ENCODE measurements around the gene ASB2.

ASB2 gene

GRCh38 chr14:93957751-93958566, 18.4 kb downstream of the ASB2 start:
- H3K27me3 ChIP-seq (ENCODE audit: low read depth, low read length) = no peaks in the 10 kb centered on the region; the same call in 1 of the 2 replicates
- no peak overlapping the region for H2AFZ ChIP-seq (ENCODE audit: low read depth, low read length)
- H3K9me3 ChIP-seq (ENCODE audit: insufficient read depth, low read length) = no peaks in the 10 kb centered on the region
- H3K4me3 ChIP-seq (ENCODE audit: low read length) = no peak overlapping the region; the same call in 1 of the 2 replicates
- H3K4me2 ChIP-seq (ENCODE audit: low read length) = peak overlapping the region; percentile 82
- H3K4me1 ChIP-seq (ENCODE audit: low read length) = peaks cover 99% of the 10 kb centered on the region
- no peaks in the 10 kb centered on the region for H4K20me1 ChIP-seq (ENCODE audit: insufficient read depth, low read length)
- no peaks in the 10 kb centered on the region for H3K36me3 ChIP-seq (replicated peaks; ENCODE audit: low read depth, low read length)
- TF ChIP-seq, protein P1, sequence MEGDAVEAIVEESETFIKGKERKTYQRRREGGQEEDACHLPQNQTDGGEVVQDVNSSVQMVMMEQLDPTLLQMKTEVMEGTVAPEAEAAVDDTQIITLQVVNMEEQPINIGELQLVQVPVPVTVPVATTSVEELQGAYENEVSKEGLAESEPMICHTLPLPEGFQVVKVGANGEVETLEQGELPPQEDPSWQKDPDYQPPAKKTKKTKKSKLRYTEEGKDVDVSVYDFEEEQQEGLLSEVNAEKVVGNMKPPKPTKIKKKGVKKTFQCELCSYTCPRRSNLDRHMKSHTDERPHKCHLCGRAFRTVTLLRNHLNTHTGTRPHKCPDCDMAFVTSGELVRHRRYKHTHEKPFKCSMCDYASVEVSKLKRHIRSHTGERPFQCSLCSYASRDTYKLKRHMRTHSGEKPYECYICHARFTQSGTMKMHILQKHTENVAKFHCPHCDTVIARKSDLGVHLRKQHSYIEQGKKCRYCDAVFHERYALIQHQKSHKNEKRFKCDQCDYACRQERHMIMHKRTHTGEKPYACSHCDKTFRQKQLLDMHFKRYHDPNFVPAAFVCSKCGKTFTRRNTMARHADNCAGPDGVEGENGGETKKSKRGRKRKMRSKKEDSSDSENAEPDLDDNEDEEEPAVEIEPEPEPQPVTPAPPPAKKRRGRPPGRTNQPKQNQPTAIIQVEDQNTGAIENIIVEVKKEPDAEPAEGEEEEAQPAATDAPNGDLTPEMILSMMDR (IDR thresholded peaks at IDR 0.05; ENCODE audit: low read depth, low read length) = no peak
- peak overlapping the region; percentile 90 for H3K27ac ChIP-seq (ENCODE audit: low read length)
- peak overlapping the region; percentile 75 for H3K9ac ChIP-seq (ENCODE audit: low read length)
- H3K79me2 ChIP-seq (ENCODE audit: low read length) = no peaks in the 10 kb centered on the region

DNA sequence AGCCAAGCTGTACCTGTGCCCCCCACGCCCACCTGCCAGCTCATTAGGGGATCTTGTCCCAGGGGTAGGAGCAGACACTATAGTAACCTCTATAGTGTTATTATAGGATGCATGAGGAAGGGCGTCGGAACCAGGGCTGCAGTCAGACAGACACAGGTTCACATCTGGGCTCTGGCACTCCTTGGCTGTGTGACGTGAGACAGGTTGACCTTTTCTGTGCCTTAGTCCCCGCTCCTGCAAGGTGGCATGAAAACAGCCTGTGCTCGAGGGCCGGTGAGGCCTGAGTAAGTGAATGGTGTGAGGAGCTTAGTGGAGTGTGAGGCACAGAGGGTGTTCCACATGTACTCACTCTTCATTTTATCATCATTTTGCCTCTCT, 19.0 kb downstream of the ASB2 start:
- no peaks in the 10 kb centered on the region for H3K9me3 ChIP-seq (ENCODE audit: insufficient read depth, low read length)
- TF ChIP-seq, protein P1 (IDR thresholded peaks at IDR 0.05; ENCODE audit: low read depth, low read length) = no peak
- no peak for TF ChIP-seq EZH2phosphoT487 (IDR thresholded peaks at IDR 0.05; ENCODE audit: low read depth)
- peak overlapping the region; percentile 20; the same call in 1 of the 2 replicates for H3K27ac ChIP-seq (ENCODE audit: low read length)
- no peaks in the 10 kb centered on the region for H3K36me3 ChIP-seq (replicated peaks; ENCODE audit: low read depth, low read length)
- no peak overlapping the region for H2AFZ ChIP-seq (ENCODE audit: low read depth, low read length)
- H3K79me2 ChIP-seq (ENCODE audit: low read length) = no peaks in the 10 kb centered on the region
- peak overlapping the region; percentile 70; the same call in 1 of the 2 replicates for H3K9ac ChIP-seq (ENCODE audit: low read length)
- no peak overlapping the region for H3K4me3 ChIP-seq (ENCODE audit: low read length)
- H3K27me3 ChIP-seq (ENCODE audit: low read depth, low read length) = no peaks in the 10 kb centered on the region; the same call in 1 of the 2 replicates
- H3K4me1 ChIP-seq (ENCODE audit: low read length) = peaks cover 94% of the 10 kb centered on the region
- H3K4me2 ChIP-seq (ENCODE audit: low read length) = peak overlapping the region; percentile 81
- H4K20me1 ChIP-seq (ENCODE audit: insufficient read depth, low read length) = no peaks in the 10 kb centered on the region

DNA sequence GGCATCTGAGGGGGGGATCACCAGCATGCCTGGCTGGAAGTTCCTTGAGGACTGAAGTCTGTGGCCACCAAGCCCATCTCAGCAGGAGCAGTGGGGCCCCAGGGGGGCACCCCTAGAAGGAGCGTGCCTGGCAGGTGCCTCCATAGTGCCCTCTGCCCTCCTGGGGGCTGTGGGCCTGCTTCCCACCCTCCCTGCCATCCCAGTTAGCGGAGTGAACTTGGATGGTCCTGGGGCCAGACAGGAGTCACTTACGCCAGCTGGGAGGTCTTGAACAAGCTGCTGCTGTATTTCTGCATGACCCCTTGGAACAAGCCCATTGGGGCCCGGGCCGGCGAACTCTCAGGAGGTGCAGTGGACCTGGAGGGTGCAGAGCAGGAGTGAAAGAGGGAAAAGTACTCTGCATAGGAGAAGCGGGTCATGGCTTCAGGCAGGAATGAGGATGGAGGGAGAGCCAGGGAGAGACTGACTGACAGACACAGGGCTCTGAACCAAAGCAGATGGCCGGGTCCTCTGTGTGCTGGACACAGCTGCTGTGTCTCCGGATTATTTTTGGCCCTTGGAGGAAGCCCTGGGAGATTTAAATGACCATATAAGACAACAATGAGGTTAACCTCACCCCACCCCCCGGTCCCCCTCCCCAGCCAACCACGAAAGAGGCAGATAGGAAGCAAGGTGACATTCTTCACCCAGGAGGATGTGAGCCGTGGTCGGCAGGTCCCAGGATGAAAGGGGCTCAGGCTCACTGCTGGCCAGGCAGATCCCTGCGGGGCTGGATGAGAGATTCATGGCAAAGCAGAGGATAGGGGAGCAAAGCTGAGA, 19.6 kb downstream of the ASB2 start:
- Histone ChIP-seq H3K27me3 (ENCODE audit: low read depth, low read length) (no peaks in the 10 kb centered on the region; the same call in 1 of the 2 replicates), H3K9ac (ENCODE audit: low read length) (peak overlapping the region; percentile 70), H2AFZ (ENCODE audit: low read depth, low read length) (no peak overlapping the region), H4K20me1 (ENCODE audit: insufficient read depth, low read length) (no peaks in the 10 kb centered on the region), H3K4me1 (ENCODE audit: low read length) (peaks cover 93% of the 10 kb centered on the region), H3K27ac (ENCODE audit: low read length) (peak overlapping the region; percentile 60), H3K4me2 (ENCODE audit: low read length) (peak overlapping the region; percentile 81), H3K36me3 (replicated peaks; ENCODE audit: low read depth, low read length) (no peaks in the 10 kb centered on the region), H3K4me3 (ENCODE audit: low read length) (peak overlapping the region; percentile 71; the same call in 1 of the 2 replicates), H3K9me3 (ENCODE audit: insufficient read depth, low read length) (no peaks in the 10 kb centered on the region), H3K79me2 (ENCODE audit: low read length) (no peaks in the 10 kb centered on the region)
- TF ChIP-seq, protein P1 (IDR thresholded peaks at IDR 0.05; ENCODE audit: low read depth, low read length) = no peak
- no peak for TF ChIP-seq EZH2phosphoT487 (IDR thresholded peaks at IDR 0.05; ENCODE audit: low read depth)
